ENCODE measurements around the gene FHOD3. TPM values are rescaled to one million over a fixed set of nuclear protein-coding genes. Genes with fewer than 3 reads are reported as not detected.

Gene FHOD3
- polyA plus RNA-seq, 1 experiment = 41.1 TPM

GRCh38 chr18:36525913-36526312 is 228.4 kb downstream of the FHOD3 start:
- ChIA-PET CTCF (no interaction called here), POLR2A (interaction anchor here (0.6 kb wide), 1 partner anchor 69 kb away, joined by 4 read pairs; no protein-coding TSS in a partner anchor)
- H3K9me3 ChIP-seq (ENCODE audit: control insufficient read depth, insufficient read depth, low read length) = no peaks in the 10 kb centered on the region
- no peak for DNase-seq (ENCODE audit: low read depth, low spot score)
- TF ChIP-seq, protein P1, sequence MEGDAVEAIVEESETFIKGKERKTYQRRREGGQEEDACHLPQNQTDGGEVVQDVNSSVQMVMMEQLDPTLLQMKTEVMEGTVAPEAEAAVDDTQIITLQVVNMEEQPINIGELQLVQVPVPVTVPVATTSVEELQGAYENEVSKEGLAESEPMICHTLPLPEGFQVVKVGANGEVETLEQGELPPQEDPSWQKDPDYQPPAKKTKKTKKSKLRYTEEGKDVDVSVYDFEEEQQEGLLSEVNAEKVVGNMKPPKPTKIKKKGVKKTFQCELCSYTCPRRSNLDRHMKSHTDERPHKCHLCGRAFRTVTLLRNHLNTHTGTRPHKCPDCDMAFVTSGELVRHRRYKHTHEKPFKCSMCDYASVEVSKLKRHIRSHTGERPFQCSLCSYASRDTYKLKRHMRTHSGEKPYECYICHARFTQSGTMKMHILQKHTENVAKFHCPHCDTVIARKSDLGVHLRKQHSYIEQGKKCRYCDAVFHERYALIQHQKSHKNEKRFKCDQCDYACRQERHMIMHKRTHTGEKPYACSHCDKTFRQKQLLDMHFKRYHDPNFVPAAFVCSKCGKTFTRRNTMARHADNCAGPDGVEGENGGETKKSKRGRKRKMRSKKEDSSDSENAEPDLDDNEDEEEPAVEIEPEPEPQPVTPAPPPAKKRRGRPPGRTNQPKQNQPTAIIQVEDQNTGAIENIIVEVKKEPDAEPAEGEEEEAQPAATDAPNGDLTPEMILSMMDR (IDR thresholded peaks at IDR 0.05; ENCODE audit: low read depth, low read length) = no peak
- no peaks in the 10 kb centered on the region for H3K27me3 ChIP-seq (ENCODE audit: control insufficient read depth, insufficient read depth, low read length)
- no peak overlapping the region for H3K27ac ChIP-seq (ENCODE audit: low read depth, low read length)
- no peak overlapping the region for H3K4me3 ChIP-seq (ENCODE audit: low read depth, low read length)

DNA sequence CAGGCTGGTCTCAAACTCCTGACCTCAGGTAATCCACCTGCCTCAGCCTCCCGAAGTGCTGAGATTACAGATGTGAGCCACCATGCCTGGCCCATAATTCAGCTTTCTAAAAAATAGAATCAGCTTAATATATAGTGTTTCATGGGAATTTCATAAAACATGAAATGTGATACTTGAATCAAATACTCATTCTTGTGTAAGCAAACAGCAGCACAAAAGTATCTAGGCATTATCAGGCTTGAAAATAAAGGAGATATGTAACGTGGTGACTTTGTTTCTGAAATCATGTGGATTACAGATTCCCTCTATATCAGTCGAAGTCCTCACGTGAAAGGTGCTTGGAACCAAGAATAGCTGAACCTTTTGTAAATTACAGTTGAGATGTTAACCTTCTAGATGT is 229.1 kb downstream of the FHOD3 start:
- POLR2A ChIA-PET = no interaction called here
- no peaks in the 10 kb centered on the region for H3K27me3 ChIP-seq (ENCODE audit: control insufficient read depth, insufficient read depth, low read length)
- TF ChIP-seq, protein P1 (IDR thresholded peaks at IDR 0.05; ENCODE audit: low read depth, low read length) = no peak
- CTCF ChIA-PET = no interaction called here
- no peak for DNase-seq (ENCODE audit: low read depth, low spot score)
- no peak overlapping the region for H3K4me3 ChIP-seq (ENCODE audit: low read depth, low read length)
- H3K27ac ChIP-seq (ENCODE audit: low read depth, low read length) = no peak overlapping the region
- no peaks in the 10 kb centered on the region; the same call in 1 of the 2 replicates for H3K9me3 ChIP-seq (ENCODE audit: control insufficient read depth, insufficient read depth, low read length)

DNA sequence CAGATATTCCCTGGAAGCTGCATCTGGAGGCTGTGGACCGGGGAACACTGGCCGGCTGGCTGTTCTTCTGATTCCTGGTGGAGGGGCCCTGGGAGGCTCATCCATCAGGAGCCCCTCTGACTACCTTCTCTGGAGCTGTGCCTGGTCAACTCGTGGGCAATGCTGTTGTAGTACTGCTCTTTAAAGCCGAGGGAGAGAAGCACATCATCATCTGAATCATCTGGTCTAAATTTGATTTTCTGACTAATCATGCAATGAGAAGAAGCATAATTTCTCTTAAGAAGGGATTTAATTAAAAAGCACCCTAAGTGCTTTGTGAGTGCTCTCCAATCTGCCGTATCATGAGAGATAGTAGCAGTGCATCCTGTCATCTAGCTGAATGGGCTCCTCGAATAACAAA is 229.5 kb downstream of the FHOD3 start:
- CTCF ChIA-PET = no interaction called here
- TF ChIP-seq, protein P1 (IDR thresholded peaks at IDR 0.05; ENCODE audit: low read depth, low read length) = no peak
- no peak overlapping the region for H3K4me3 ChIP-seq (ENCODE audit: low read depth, low read length)
- no peaks in the 10 kb centered on the region; the same call in 1 of the 2 replicates for H3K9me3 ChIP-seq (ENCODE audit: control insufficient read depth, insufficient read depth, low read length)
- no peak for DNase-seq (ENCODE audit: low read depth, low spot score)
- POLR2A ChIA-PET = no interaction called here
- H3K27ac ChIP-seq (ENCODE audit: low read depth, low read length) = no peak overlapping the region
- no peaks in the 10 kb centered on the region for H3K27me3 ChIP-seq (ENCODE audit: control insufficient read depth, insufficient read depth, low read length)

GRCh38 chr18:36527740-36528455 is 230.4 kb downstream of the FHOD3 start:
- Histone ChIP-seq H3K9me3 (ENCODE audit: control insufficient read depth, insufficient read depth, low read length) (no peaks in the 10 kb centered on the region; the same call in 1 of the 2 replicates), H3K27ac (ENCODE audit: low read depth, low read length) (no peak overlapping the region), H3K27me3 (ENCODE audit: control insufficient read depth, insufficient read depth, low read length) (no peaks in the 10 kb centered on the region), H3K4me3 (ENCODE audit: low read depth, low read length) (no peak overlapping the region)
- TF ChIP-seq, protein P1 (IDR thresholded peaks at IDR 0.05; ENCODE audit: low read depth, low read length) = no peak
- POLR2A ChIA-PET = no interaction called here
- CTCF ChIA-PET = no interaction called here
- no peak for DNase-seq (ENCODE audit: low read depth, low spot score)

- TF ChIP-seq, protein P1 (IDR thresholded peaks at IDR 0.05; ENCODE audit: low read depth, low read length) = no peak
- no peaks in the 10 kb centered on the region; the same call in 1 of the 2 replicates for H3K9me3 ChIP-seq (ENCODE audit: control insufficient read depth, insufficient read depth, low read length)
- ChIA-PET POLR2A (no interaction called here), CTCF (no interaction called here)
- H3K27ac ChIP-seq (ENCODE audit: low read depth, low read length) = no peak overlapping the region
- no peaks in the 10 kb centered on the region for H3K27me3 ChIP-seq (ENCODE audit: control insufficient read depth, insufficient read depth, low read length)
- no peak for DNase-seq (ENCODE audit: low read depth, low spot score)
- H3K4me3 ChIP-seq (ENCODE audit: low read depth, low read length) = no peak overlapping the region
Measured at GRCh38 chr18:36529747-36530146, 232.2 kb downstream of the FHOD3 start.

All from AG04450 (cell line).